GM19238 (cell line): ENCODE results near the gene CCDC28A.

Experiments
- DNase-seq: peaks from one replicate; pipeline ENCODE4 v3.0.0; 2011; ENCODE audit warnings: low spot score; ENCODE audit not compliant: insufficient read length

The CCDC28A gene

GRCh38 chr6:138833816-138834539, 60.4 kb downstream of the CCDC28A start:
- no peak for DNase-seq

GRCh38 chr6:138837246-138837645, 63.7 kb downstream of the CCDC28A start:
- no peak for DNase-seq
